OCI-LY3 (cell line): Measurements from ENCODE around the gene MYL7.

ENCODE experiments used
- EZH2phosphoT487 ChIP-seq: fragments of 200-600 bp; shearing (Covaris generic); IDR thresholded peaks from 2 replicates; pipeline ENCODE4 v1.6.1; 2018; ENCODE audit warnings: antibody characterized with exemption, mixed run types, low read depth
- TF ChIP-seq, protein P1 (sequence below): fragments of 200-600, 300-600 bp; sonication (generic); IDR thresholded peaks from 2 replicates; pipeline ENCODE4 v1.5.1; 2014; ENCODE audit warnings: antibody characterized with exemption, low read length, low read depth

DNA sequence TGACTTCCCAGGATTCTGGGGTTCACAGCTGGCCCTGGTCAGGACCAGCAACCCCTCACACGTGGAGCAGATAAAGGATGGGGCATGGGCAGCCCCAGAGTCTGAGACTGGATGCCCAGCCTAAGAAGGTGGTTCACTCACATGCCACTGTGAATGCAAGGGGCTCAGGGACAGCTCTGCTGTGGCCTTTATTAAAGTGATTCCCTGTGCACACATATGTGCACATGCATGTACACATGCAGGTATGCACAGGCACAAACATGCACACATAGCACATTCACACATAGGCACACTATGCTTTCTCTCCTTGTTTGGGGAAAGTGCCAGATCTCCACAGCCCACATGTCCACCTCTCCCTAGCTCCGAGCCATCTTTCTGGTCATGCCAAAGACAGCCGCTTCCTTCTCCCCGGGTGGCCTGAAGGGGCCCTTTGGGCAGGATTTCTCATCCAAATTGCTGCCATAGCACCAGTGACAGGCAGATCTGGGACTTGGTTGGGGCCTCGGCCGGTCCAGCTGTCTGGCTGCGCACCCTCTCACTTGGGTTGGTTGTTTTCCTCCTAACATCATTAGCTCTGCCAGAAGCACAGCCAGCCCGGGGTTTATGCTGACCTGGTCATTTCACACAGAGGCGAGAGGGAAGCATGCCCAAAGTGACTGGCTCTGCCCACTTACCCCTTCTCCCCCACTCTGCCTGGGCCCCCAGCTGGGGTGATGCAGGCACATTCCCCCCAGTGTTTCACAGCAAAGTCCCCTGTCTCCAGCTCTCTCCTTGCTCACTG, 46.7 kb upstream of the MYL7 start:
- TF ChIP-seq, protein P1, sequence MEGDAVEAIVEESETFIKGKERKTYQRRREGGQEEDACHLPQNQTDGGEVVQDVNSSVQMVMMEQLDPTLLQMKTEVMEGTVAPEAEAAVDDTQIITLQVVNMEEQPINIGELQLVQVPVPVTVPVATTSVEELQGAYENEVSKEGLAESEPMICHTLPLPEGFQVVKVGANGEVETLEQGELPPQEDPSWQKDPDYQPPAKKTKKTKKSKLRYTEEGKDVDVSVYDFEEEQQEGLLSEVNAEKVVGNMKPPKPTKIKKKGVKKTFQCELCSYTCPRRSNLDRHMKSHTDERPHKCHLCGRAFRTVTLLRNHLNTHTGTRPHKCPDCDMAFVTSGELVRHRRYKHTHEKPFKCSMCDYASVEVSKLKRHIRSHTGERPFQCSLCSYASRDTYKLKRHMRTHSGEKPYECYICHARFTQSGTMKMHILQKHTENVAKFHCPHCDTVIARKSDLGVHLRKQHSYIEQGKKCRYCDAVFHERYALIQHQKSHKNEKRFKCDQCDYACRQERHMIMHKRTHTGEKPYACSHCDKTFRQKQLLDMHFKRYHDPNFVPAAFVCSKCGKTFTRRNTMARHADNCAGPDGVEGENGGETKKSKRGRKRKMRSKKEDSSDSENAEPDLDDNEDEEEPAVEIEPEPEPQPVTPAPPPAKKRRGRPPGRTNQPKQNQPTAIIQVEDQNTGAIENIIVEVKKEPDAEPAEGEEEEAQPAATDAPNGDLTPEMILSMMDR: no peak
- TF ChIP-seq EZH2phosphoT487: no peak
